Body of pancreas (tissue), 4 donors: ENCODE measurements around the gene RTN4IP1.

Source experiments
- POLR2A ChIP-seq, 3 donors: fragments of 450-650 bp; IDR thresholded peaks; one replicate each; pipeline ENCODE4 v1.6.1; 2016; ENCODE audit warnings: antibody characterized with exemption in 3 of 3, mild to moderate bottlenecking in 2 of 3
- TF ChIP-seq, protein P1 (sequence below), 7 experiments: fragments of 450-650 bp in 4 of 7; fragments of 200-600 bp in 3 of 7; sonication (generic) in 3 of 7; IDR thresholded peaks; one replicate each; pipeline ENCODE4 v1.5.1; 2016 to 2019; ENCODE audit warnings: antibody characterized with exemption in 7 of 7

- TF ChIP-seq, protein P1, sequence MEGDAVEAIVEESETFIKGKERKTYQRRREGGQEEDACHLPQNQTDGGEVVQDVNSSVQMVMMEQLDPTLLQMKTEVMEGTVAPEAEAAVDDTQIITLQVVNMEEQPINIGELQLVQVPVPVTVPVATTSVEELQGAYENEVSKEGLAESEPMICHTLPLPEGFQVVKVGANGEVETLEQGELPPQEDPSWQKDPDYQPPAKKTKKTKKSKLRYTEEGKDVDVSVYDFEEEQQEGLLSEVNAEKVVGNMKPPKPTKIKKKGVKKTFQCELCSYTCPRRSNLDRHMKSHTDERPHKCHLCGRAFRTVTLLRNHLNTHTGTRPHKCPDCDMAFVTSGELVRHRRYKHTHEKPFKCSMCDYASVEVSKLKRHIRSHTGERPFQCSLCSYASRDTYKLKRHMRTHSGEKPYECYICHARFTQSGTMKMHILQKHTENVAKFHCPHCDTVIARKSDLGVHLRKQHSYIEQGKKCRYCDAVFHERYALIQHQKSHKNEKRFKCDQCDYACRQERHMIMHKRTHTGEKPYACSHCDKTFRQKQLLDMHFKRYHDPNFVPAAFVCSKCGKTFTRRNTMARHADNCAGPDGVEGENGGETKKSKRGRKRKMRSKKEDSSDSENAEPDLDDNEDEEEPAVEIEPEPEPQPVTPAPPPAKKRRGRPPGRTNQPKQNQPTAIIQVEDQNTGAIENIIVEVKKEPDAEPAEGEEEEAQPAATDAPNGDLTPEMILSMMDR (IDR thresholded peaks at IDR 0.05): no peak
- TF ChIP-seq POLR2A (IDR thresholded peaks at IDR 0.05): no peak
Measured at GRCh38 chr6:106525107-106525881, 104.0 kb downstream of the RTN4IP1 start.
